Hepatocyte (in vitro differentiated cells): ENCODE data around the gene APLP1.

Experiments
- EZH2 ChIP-seq: fragments of 200-600 bp; sonication (generic); IDR thresholded peaks from 2 replicates; pipeline ENCODE4 v1.6.1; 2016; ENCODE audit warnings: antibody characterized with exemption, mild to moderate bottlenecking, borderline replicate concordance
- EZH2phosphoT487 ChIP-seq: fragments of 200-600 bp; sonication (generic); IDR thresholded peaks from one replicate; pipeline ENCODE4 v1.6.1; 2018; ENCODE audit warnings: antibody characterized with exemption, mild to moderate bottlenecking, low read depth, moderate library complexity; ENCODE audit not compliant: unreplicated experiment, severe bottlenecking
- TF ChIP-seq, protein P1 (sequence below): fragments of 200-600 bp; sonication (generic); IDR thresholded peaks from 2 replicates; pipeline ENCODE4 v1.5.1; 2016; ENCODE audit warnings: antibody characterized with exemption, mild to moderate bottlenecking; ENCODE audit not compliant: poor library complexity

DNA sequence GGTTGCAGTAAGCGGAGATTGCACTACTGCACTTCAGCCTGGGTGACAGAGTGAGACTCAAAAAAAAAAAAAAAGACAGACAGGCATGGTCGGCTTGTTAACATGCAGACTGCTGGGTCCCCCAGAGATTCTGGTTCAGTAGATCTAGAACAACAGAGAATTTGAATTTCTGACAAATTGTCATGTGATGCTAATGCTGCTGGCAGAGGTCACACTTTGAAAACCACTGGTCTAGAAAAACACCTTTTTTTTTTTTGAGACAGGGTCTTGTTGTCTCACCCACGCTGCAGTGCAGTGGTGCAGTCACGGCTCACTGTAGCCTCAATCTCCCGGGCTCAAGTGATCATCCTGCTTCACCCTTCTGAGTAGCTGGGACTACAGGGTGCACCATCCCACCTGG lies 60.1 kb downstream of the APLP1 start:
- TF ChIP-seq, protein P1, sequence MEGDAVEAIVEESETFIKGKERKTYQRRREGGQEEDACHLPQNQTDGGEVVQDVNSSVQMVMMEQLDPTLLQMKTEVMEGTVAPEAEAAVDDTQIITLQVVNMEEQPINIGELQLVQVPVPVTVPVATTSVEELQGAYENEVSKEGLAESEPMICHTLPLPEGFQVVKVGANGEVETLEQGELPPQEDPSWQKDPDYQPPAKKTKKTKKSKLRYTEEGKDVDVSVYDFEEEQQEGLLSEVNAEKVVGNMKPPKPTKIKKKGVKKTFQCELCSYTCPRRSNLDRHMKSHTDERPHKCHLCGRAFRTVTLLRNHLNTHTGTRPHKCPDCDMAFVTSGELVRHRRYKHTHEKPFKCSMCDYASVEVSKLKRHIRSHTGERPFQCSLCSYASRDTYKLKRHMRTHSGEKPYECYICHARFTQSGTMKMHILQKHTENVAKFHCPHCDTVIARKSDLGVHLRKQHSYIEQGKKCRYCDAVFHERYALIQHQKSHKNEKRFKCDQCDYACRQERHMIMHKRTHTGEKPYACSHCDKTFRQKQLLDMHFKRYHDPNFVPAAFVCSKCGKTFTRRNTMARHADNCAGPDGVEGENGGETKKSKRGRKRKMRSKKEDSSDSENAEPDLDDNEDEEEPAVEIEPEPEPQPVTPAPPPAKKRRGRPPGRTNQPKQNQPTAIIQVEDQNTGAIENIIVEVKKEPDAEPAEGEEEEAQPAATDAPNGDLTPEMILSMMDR, result no peak
- TF ChIP-seq EZH2phosphoT487 (no peak), EZH2 (no peak)
